OCI-LY7 (cell line): ENCODE results near the gene S100A2. TPM values are rescaled to one million over a fixed set of nuclear protein-coding genes. Genes with fewer than 3 reads are reported as not detected.

Source experiments
- BruUV-seq: library from RNA; stranded (reverse); fragments of 400-500 nt; replicated peaks from 2 replicates; lab custom pipeline; 2021; lab: Mats Ljungman, UMichigan
- CTCF ChIA-PET: fragments of 300-600 bp; sonication (Branson Sonifier 250); formaldehyde crosslinking; loops from one replicate; lab custom pipeline; 2022; ENCODE audit warnings: antibody characterized with exemption; ENCODE audit not compliant: unreplicated experiment; lab: Charles Lee
- POLR2A ChIA-PET: fragments of 300-600 bp; sonication (Branson Sonifier 250); formaldehyde crosslinking; loops from one replicate; lab custom pipeline; 2022; ENCODE audit warnings: antibody characterized with exemption; lab: Charles Lee
- DNase-seq: peaks from one replicate; pipeline ENCODE4 v3.0.0-alpha.2; 2015; ENCODE audit warnings: low spot score
- H2AFZ ChIP-seq: fragments of 200-600 bp; sonication (generic), shearing (Covaris generic); 2 replicates; pipeline ENCODE4 v1.6.1; 2014; ENCODE audit warnings: mild to moderate bottlenecking, antibody characterized with exemption, low read length, moderate library complexity
- H3K27ac ChIP-seq: fragments of 200-600 bp; sonication (generic); 2 replicates; pipeline ENCODE4 v1.5.1; 2014; ENCODE audit warnings: mixed run types, low read depth, mild to moderate bottlenecking, moderate library complexity, low read length, inconsistent platforms; ENCODE audit not compliant: poor library complexity, severe bottlenecking
- H3K36me3 ChIP-seq: fragments of 200-600 bp; sonication (generic); 2 replicates; pipeline ENCODE4 v1.6.1; 2014; ENCODE audit warnings: mild to moderate bottlenecking, antibody characterized with exemption, low read length, moderate library complexity, mixed read lengths; ENCODE audit not compliant: insufficient read depth
- H3K4me1 ChIP-seq: fragments of 200-600 bp; sonication (generic); 2 replicates; pipeline ENCODE4 v1.5.1; 2014; ENCODE audit warnings: mild to moderate bottlenecking, low read length; ENCODE audit not compliant: insufficient read depth, poor library complexity, severe bottlenecking
- H3K4me2 ChIP-seq: fragments of 200-600 bp; sonication (generic); 2 replicates; pipeline ENCODE4 v1.6.1; 2014; ENCODE audit warnings: mild to moderate bottlenecking, low read length
- H3K4me3 ChIP-seq: fragments of 200-600 bp; sonication (generic); 2 replicates; pipeline ENCODE4 v1.5.1; 2014; ENCODE audit warnings: mild to moderate bottlenecking, low read depth, low read length; ENCODE audit not compliant: poor library complexity, severe bottlenecking
- H3K79me2 ChIP-seq: fragments of 200-600 bp; sonication (generic); 2 replicates; pipeline ENCODE4 v1.6.1; 2016; ENCODE audit warnings: low read depth, mild to moderate bottlenecking, low read length, moderate library complexity, mixed read lengths; ENCODE audit not compliant: insufficient read depth
- H3K9me2 ChIP-seq: fragments of 200-600 bp; sonication (generic); 2 replicates; pipeline ENCODE4 v1.6.1; 2016; ENCODE audit warnings: mild to moderate bottlenecking, low read length, mixed read lengths; ENCODE audit not compliant: insufficient read depth
- H3K9me3 ChIP-seq: fragments of 200-600 bp; sonication (generic); 2 replicates; pipeline ENCODE4 v1.6.1; 2014; ENCODE audit warnings: mild to moderate bottlenecking, mixed run types, low read length, mixed read lengths
- H4K20me1 ChIP-seq: fragments of 200-600 bp; sonication (generic); 2 replicates; pipeline ENCODE4 v1.6.1; 2014; ENCODE audit warnings: mild to moderate bottlenecking, antibody characterized with exemption, low read length, moderate library complexity, mixed read lengths; ENCODE audit not compliant: insufficient read depth
- EZH2phosphoT487 ChIP-seq: fragments of 200-600 bp; sonication (generic); IDR thresholded peaks from 2 replicates; pipeline ENCODE4 v1.6.1; 2018; ENCODE audit warnings: low read depth, borderline replicate concordance, mild to moderate bottlenecking, mixed run types, antibody characterized with exemption, low read length, moderate library complexity, mixed read lengths
- intact Hi-C: fragments of 100-400 bp; cut with micrococcal nuclease; formaldehyde crosslinking; loops from one replicate; pipeline ENCODE4 v1.10.0; 2022; ENCODE audit not compliant: unreplicated experiment
- total RNA-seq, 2 experiments: library from RNA; depleted of rRNA in 1 of 2; stranded (reverse); fragments of >200 nt in 1 of 2; shearing (Covaris generic) in 1 of 2; gene quantifications; 2 replicates each; pipeline ENCODE4 v1.2.3, GENCODE V29; 2014 to 2022
- TF ChIP-seq, protein P1 (sequence below): fragments of 200-600 bp; sonication (generic); conservative IDR thresholded peaks from 2 replicates; pipeline ENCODE4 v1.5.1; 2014; ENCODE audit warnings: mild to moderate bottlenecking, antibody characterized with exemption, low read length, moderate library complexity, mixed read lengths

S100A2 gene
- total RNA-seq, 2 experiments from 2014 or later = 1.4 TPM; not detected in 1

DNA sequence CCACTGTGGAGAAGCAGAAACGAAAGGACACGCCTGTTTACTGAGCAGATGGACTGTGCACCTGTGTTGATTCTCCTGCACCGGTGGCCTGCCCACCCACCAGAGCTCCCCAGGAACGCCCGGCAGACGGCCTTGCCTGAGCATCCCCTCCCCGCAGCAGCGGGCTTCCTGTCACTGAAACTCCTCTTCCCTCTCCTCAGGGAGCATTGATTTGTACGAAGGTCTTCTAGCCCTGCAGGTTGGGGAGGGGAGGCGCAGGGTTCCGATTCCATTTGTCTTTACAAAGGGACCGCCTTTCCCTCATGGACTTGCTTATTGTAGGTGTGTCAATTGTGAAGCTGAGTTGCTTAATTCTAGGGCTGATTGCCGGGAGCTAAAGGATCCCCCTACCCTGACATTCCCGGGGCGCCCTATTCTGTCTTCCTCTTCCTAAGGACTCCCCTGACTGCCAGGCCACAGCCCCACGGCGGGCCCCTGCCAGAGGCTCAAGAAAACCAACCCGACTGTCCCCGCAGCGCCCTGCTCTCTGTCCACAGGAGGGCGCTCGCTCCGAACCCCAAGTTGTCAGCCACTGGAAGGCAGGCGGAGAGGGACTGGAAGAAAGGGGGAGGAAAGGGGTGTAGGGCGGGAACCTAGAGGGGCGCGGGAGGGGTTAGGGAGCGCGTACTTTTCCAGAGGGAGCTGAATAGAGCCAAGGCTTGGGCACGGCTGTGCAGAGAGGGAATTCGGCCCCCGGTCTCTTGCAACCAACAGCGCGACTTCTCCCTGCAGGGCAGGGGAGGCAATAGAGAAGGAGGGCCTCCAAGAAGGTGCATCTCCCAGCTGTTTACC is 32.7 kb downstream of the S100A2 start:
- DNase-seq = peak; percentile 38
- H2AFZ ChIP-seq = no peak overlapping the region
- no peaks in the 10 kb centered on the region for H3K9me3 ChIP-seq
- H3K36me3 ChIP-seq = no peaks in the 10 kb centered on the region
- no peak overlapping the region for H3K4me3 ChIP-seq
- H3K79me2 ChIP-seq = no peaks in the 10 kb centered on the region
- H3K4me2 ChIP-seq = no peak overlapping the region
- H3K27ac ChIP-seq = no peak overlapping the region
- BruUV-seq = no TSS peak
- POLR2A ChIA-PET = no interaction called here
- TF ChIP-seq, protein P1, sequence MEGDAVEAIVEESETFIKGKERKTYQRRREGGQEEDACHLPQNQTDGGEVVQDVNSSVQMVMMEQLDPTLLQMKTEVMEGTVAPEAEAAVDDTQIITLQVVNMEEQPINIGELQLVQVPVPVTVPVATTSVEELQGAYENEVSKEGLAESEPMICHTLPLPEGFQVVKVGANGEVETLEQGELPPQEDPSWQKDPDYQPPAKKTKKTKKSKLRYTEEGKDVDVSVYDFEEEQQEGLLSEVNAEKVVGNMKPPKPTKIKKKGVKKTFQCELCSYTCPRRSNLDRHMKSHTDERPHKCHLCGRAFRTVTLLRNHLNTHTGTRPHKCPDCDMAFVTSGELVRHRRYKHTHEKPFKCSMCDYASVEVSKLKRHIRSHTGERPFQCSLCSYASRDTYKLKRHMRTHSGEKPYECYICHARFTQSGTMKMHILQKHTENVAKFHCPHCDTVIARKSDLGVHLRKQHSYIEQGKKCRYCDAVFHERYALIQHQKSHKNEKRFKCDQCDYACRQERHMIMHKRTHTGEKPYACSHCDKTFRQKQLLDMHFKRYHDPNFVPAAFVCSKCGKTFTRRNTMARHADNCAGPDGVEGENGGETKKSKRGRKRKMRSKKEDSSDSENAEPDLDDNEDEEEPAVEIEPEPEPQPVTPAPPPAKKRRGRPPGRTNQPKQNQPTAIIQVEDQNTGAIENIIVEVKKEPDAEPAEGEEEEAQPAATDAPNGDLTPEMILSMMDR = peak; percentile 80
- TF ChIP-seq EZH2phosphoT487 = no peak
- no peaks in the 10 kb centered on the region for H3K4me1 ChIP-seq
- H4K20me1 ChIP-seq = no peaks in the 10 kb centered on the region
- CTCF ChIA-PET = interaction anchor here (1.4 kb wide), 1 partner anchor 39 kb away, joined by 3 read pairs; no protein-coding TSS in a partner anchor
- H3K9me2 ChIP-seq = no peaks in the 10 kb centered on the region
- intact Hi-C loops = no loop called here

DNA sequence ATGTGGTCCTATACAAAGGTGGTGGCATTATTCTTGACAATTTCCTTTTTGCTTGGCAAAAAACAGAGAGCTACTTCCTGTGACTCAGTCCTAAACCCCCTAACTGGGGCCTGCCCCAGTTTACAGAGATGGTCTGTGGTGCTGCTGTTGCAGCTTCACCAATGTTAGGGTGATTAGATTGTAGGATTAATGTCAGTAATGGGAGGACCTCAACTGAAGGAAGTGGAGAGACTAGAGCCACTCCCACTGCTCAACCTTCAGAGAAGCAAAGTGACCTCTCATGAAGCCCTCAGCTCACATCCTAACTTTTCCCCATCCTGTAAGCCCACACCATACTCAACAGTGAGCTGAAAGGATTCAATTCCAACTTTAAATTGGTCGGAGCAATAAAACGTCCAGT is 33.5 kb downstream of the S100A2 start:
- H3K4me3 ChIP-seq = no peak overlapping the region
- H3K27ac ChIP-seq = no peak overlapping the region
- BruUV-seq = no TSS peak
- no peaks in the 10 kb centered on the region for H3K9me2 ChIP-seq
- H3K79me2 ChIP-seq = no peaks in the 10 kb centered on the region
- H3K4me2 ChIP-seq = no peak overlapping the region
- TF ChIP-seq, protein P1 = no peak
- no peak for TF ChIP-seq EZH2phosphoT487
- POLR2A ChIA-PET = interaction anchor here (1.0 kb wide), 1 partner anchor 173 kb away, joined by 3 read pairs; no protein-coding TSS in a partner anchor
- H3K36me3 ChIP-seq = no peaks in the 10 kb centered on the region
- no peak overlapping the region for H2AFZ ChIP-seq
- intact Hi-C loops = no loop called here
- H3K9me3 ChIP-seq = no peaks in the 10 kb centered on the region
- H4K20me1 ChIP-seq = no peaks in the 10 kb centered on the region
- no peaks in the 10 kb centered on the region for H3K4me1 ChIP-seq
- CTCF ChIA-PET = interaction anchor here (0.5 to 1.4 kb wide), 2 partner anchors 40 to 454 kb away, joined by 3 read pairs; partner anchors contain the start of gene RAB13
- DNase-seq = no peak
